ENCODE results near the gene COX20.

DNA sequence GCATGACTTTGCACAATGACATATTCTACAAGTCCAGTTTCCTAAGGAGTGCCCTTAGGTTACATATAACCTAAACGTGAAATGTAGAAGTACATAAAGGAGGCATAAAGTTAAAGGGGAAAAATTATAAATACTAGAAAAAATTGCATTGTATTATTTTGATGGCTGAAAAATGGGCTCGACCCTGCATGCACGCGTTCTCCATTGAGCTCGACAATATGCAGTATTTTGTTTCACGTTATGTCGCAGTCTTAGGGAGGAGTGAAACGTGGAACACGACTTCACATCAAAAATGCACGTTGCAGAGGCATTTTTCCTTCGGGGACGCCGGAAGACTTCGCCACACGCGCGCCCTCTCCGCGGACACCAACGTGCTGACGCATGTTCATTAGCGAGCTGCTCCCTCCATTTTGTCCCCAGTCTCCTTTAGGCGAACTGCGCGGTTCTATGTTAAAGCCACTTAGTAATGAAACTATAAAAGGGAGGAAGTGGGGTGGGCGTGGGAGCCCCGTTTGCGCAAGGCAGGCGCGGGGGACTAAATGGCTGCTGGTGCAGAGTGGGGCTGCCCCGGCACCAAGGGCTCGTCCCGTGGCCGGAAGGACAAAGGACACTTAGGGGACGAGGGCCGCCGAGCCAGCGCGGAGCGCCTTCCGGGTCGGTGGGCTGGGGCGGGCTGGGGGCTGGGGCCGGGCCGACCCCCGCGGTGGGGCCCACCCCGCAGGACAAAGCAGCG lies 749 bp upstream of the COX20 start:
- no peak for TF ChIP-seq EZH2 (IDR thresholded peaks at IDR 0.05; ENCODE audit: low read length, unreplicated experiment)
- TF ChIP-seq, protein P1, sequence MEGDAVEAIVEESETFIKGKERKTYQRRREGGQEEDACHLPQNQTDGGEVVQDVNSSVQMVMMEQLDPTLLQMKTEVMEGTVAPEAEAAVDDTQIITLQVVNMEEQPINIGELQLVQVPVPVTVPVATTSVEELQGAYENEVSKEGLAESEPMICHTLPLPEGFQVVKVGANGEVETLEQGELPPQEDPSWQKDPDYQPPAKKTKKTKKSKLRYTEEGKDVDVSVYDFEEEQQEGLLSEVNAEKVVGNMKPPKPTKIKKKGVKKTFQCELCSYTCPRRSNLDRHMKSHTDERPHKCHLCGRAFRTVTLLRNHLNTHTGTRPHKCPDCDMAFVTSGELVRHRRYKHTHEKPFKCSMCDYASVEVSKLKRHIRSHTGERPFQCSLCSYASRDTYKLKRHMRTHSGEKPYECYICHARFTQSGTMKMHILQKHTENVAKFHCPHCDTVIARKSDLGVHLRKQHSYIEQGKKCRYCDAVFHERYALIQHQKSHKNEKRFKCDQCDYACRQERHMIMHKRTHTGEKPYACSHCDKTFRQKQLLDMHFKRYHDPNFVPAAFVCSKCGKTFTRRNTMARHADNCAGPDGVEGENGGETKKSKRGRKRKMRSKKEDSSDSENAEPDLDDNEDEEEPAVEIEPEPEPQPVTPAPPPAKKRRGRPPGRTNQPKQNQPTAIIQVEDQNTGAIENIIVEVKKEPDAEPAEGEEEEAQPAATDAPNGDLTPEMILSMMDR (conservative IDR thresholded peaks at IDR 0.05; ENCODE audit: low read depth, low read length) = no peak
- TF ChIP-seq EZH2phosphoT487 (IDR thresholded peaks at IDR 0.05; ENCODE audit: borderline replicate concordance, low read length) = no peak

Data from PC-3 (cell line).